Measurements from ENCODE around the gene ACAN. TPM values are rescaled to one million over a fixed set of nuclear protein-coding genes. Genes with fewer than 3 reads are reported as not detected.

The ACAN gene
- total and polyA plus RNA-seq, 2 of the 8 experiments (the other 6 are each of a cell fraction or from before 2014, with no cell fraction given), result 0.71 to 0.73 TPM

DNA sequence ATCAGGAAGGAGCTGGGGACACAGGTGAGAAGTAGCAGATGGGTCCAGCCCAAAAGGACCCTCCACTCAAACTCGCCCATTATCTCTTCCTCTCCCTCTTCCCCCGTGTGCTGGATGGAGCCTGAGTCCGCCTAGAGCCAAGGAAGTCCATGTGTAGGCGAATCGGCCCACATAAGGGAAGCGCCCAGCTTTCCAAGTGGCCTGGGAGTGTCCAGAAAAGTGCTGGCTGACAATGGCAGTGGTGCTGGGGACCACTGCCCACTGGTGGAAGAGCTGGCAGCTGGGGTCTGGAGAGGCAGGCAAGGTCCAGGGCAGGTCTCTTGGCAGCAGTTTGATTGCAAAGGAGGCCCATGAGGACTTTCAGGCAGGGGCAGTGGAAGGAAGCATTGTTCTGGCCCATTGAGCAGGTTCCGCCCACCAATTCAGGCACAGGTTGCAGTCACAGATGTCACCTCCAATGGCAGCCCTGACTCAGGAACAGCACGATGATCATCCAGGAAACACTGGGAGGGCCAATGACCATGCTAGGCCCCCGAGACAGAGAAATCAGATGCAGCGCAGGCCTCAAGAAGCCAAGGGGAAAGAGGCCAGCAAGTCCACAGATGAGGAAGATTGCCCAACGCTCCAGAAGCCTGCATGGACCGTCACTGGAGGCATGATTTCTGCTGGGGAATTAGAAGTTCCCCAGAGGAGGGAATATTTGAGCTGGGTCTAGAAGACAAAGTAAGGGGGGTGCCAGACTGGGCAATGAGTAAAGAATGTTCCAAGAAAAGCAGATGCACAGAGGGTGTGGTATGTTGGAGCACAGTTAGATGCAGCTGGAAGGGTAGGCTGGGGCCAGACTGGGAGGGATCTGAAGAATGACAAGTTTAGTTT is 107.0 kb downstream of the ACAN start (continued):
- TF ChIP-seq ZNF274 (IDR thresholded peaks at IDR 0.05; ENCODE audit: borderline replicate concordance, extremely low read depth, low read length) (no peak), RNF2 (IDR thresholded peaks at IDR 0.05; ENCODE audit: borderline replicate concordance, low read depth, low read length, missing control alignments, poor library complexity, severe bottlenecking) (no peak), BACH1 (IDR thresholded peaks at IDR 0.05; ENCODE audit: low read length) (no peak), JUND (IDR thresholded peaks at IDR 0.05; ENCODE audit: low read length) (no peak), TCF12 (IDR thresholded peaks at IDR 0.05; ENCODE audit: low read depth, low read length) (no peak), CBX8 (IDR thresholded peaks at IDR 0.05; ENCODE audit: borderline replicate concordance, low read depth, low read length) (no peak), RAD21 (IDR thresholded peaks at IDR 0.05 in 1 of 2, conservative IDR thresholded peaks at IDR 0.05 in 1 of 2; ENCODE audit: low read depth in 2 of 2, low read length in 2 of 2) (no peak)
- TF ChIP-seq, protein P1, sequence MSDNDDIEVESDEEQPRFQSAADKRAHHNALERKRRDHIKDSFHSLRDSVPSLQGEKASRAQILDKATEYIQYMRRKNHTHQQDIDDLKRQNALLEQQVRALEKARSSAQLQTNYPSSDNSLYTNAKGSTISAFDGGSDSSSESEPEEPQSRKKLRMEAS (IDR thresholded peaks at IDR 0.05), result no peak
